Measurements from ENCODE around the gene NCKAP1. TPM values are rescaled to one million over a fixed set of nuclear protein-coding genes. Genes with fewer than 3 reads are reported as not detected.

NCKAP1 gene
- total RNA-seq, 1 donor from 2014 or later = 55.7 TPM

DNA sequence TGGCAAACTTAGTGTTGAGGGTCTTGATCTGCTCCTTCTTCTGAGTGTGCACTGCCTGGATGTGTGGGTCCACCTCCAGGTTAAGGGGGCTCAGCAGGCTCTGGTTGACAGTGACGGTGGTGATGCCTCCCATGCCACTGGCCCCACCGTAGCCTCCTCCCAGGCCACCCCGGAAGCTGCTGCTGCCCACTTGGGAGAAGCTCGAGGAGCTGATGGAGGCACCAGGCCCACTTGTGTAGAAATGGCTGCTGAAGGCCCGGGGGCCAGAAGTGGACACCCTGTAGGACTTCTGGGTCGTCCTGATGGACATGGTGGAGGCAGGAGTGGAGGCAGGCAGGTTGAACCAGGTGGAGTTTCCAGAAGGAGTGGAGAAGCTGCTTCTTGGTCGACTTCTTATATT is 33.9 kb upstream of the NCKAP1 start:
- no peaks in the 10 kb centered on the region for H3K4me1 ChIP-seq
- H3K27ac ChIP-seq = no peak overlapping the region
- TF ChIP-seq, protein P1, sequence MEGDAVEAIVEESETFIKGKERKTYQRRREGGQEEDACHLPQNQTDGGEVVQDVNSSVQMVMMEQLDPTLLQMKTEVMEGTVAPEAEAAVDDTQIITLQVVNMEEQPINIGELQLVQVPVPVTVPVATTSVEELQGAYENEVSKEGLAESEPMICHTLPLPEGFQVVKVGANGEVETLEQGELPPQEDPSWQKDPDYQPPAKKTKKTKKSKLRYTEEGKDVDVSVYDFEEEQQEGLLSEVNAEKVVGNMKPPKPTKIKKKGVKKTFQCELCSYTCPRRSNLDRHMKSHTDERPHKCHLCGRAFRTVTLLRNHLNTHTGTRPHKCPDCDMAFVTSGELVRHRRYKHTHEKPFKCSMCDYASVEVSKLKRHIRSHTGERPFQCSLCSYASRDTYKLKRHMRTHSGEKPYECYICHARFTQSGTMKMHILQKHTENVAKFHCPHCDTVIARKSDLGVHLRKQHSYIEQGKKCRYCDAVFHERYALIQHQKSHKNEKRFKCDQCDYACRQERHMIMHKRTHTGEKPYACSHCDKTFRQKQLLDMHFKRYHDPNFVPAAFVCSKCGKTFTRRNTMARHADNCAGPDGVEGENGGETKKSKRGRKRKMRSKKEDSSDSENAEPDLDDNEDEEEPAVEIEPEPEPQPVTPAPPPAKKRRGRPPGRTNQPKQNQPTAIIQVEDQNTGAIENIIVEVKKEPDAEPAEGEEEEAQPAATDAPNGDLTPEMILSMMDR (IDR thresholded peaks at IDR 0.05) = no peak
- intact Hi-C loops (cut with DNase I) = no loop called here
- DNase-seq (ENCODE audit: low spot score in 2 of 2) = no peak
- no peaks in the 10 kb centered on the region for H3K36me3 ChIP-seq
- no peak overlapping the region for H3K4me3 ChIP-seq
- no peaks in the 10 kb centered on the region for H3K27me3 ChIP-seq
- no peaks in the 10 kb centered on the region for H3K9me3 ChIP-seq

- intact Hi-C loops (cut with DNase I) = no loop called here
- Histone ChIP-seq H3K4me3 (no peak overlapping the region), H3K27me3 (no peaks in the 10 kb centered on the region), H3K36me3 (no peaks in the 10 kb centered on the region), H3K9me3 (no peaks in the 10 kb centered on the region), H3K4me1 (no peaks in the 10 kb centered on the region), H3K27ac (no peak overlapping the region)
- no peak for DNase-seq (ENCODE audit: low spot score in 2 of 2)
- TF ChIP-seq, protein P1 (IDR thresholded peaks at IDR 0.05) = peak in 1 of 3 experiments; percentile 44
Observed at GRCh38 chr2:183070942-183071844, 32.9 kb upstream of the NCKAP1 start.

DNA sequence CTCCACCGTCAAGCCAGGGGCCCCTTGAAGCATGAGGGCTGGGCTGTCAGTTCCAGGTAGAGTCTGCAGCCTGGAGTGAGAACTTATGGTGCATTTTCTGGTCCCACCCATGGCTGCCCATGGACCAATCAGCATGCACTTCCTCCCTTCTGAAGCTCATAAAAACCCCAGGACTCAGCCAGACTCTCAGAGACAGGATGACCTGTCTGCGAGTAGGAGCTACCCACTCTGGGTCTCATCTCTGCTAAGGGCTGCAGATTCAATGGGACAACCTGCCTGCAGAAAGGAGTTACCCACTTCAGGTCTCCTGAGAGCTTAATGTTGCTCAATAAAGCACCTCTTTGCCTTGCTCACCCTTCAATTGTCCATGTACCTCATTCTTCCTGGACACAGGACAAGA is 30.9 kb upstream of the NCKAP1 start:
- H3K27me3 ChIP-seq = no peaks in the 10 kb centered on the region
- TF ChIP-seq, protein P1 (IDR thresholded peaks at IDR 0.05) = no peak
- H3K36me3 ChIP-seq = no peaks in the 10 kb centered on the region
- no peaks in the 10 kb centered on the region for H3K4me1 ChIP-seq
- H3K27ac ChIP-seq = no peak overlapping the region
- H3K4me3 ChIP-seq = no peak overlapping the region
- DNase-seq (ENCODE audit: low spot score in 2 of 2) = no peak
- H3K9me3 ChIP-seq = no peaks in the 10 kb centered on the region
- intact Hi-C loops (cut with DNase I) = no loop called here

DNA sequence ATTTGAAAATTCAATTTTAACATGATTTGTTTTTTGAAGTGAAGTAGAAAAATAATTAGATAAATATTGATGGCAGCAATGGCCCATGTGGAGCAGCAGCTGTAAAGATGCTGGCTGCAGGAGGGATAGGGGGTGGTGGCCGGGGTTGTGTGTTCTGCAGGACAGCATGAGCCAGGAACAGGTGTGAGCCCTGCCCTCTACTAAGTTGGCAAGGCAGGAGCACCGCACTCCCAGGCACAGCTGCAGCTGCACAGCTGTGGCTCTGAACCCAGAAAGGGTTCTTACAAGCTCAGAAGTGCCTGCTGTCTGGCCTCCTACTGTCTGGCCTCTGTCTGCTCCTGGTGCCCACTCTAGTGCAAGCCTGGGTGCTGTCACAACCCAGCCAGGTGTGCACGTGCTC is 30.3 kb upstream of the NCKAP1 start:
- no peak for DNase-seq (ENCODE audit: low spot score in 2 of 2)
- Histone ChIP-seq H3K27ac (no peak overlapping the region), H3K9me3 (no peaks in the 10 kb centered on the region), H3K4me3 (no peak overlapping the region), H3K36me3 (no peaks in the 10 kb centered on the region), H3K27me3 (no peaks in the 10 kb centered on the region), H3K4me1 (no peaks in the 10 kb centered on the region)
- TF ChIP-seq, protein P1 (IDR thresholded peaks at IDR 0.05) = no peak
- intact Hi-C loops (cut with DNase I) = no loop called here

GRCh38 chr2:183063083-183063482 is 24.8 kb upstream of the NCKAP1 start:
- TF ChIP-seq, protein P1 (IDR thresholded peaks at IDR 0.05) = no peak
- no peaks in the 10 kb centered on the region for H3K4me1 ChIP-seq
- intact Hi-C loops (cut with DNase I) = loop anchor here (2.0 kb wide), 1 partner anchor 16 kb away; the partner anchor contains the start of gene DUSP19
- H3K4me3 ChIP-seq = no peak overlapping the region
- no peaks in the 10 kb centered on the region for H3K27me3 ChIP-seq
- no peaks in the 10 kb centered on the region for H3K36me3 ChIP-seq
- no peaks in the 10 kb centered on the region for H3K9me3 ChIP-seq
- H3K27ac ChIP-seq = no peak overlapping the region
- no peak for DNase-seq (ENCODE audit: low spot score in 2 of 2)
